Hematopoietic multipotent progenitor cell treated with erythropoietin and hydrocortisone succinate and interleukin-3 and kit ligand, for 17 days (in vitro differentiated cells): ENCODE results near the gene KRTCAP2.
"Not testable (repeated sequence)": the region's sequence is repeated elsewhere in the genome, so short reads cannot be mapped to it uniquely, and the experiment has no call there.

ENCODE experiments used
- DNase-seq: peaks from one replicate; pipeline ENCODE4 v3.0.0-alpha.2; 2015; ENCODE audit warnings: low spot score

The KRTCAP2 gene

GRCh38 chr1:155172732-155173477 is at the start of gene KRTCAP2:
Gene KRTCAP2, minus strand, starts transcription at chr1:155173304. Its CDS starts 80 bp downstream, at chr1:155173224.
- peak; percentile 99 for DNase-seq

GRCh38 chr1:155220211-155220965 is 47.3 kb upstream of the KRTCAP2 start:
- not testable (repeated sequence) for DNase-seq

GRCh38 chr1:155219592-155220031 is 46.5 kb upstream of the KRTCAP2 start:
- no peak for DNase-seq

- peak; percentile 31 for DNase-seq
These were observed 45.9 kb upstream of the KRTCAP2 start for GRCh38 chr1:155218854-155219591.

- DNase-seq: not testable (repeated sequence)
These were observed 41.6 kb upstream of the KRTCAP2 start for GRCh38 chr1:155214702-155215101.

- not testable (repeated sequence) for DNase-seq
These were observed 38.9 kb upstream of the KRTCAP2 start for GRCh38 chr1:155212051-155212440.

- not testable (repeated sequence) for DNase-seq
These were observed 38.4 kb upstream of the KRTCAP2 start for GRCh38 chr1:155211381-155212050.

GRCh38 chr1:155210314-155211104 is 37.4 kb upstream of the KRTCAP2 start:
- DNase-seq: no peak

- DNase-seq: peak; percentile 23
These were observed 36.2 kb upstream of the KRTCAP2 start for GRCh38 chr1:155209312-155209721.

GRCh38 chr1:155208541-155209311 is 35.6 kb upstream of the KRTCAP2 start, which contains the start of gene MTX1:
Gene MTX1, plus strand, starts transcription at chr1:155208695. Its CDS starts 110 bp downstream, at chr1:155208805.
- peak; percentile 86 for DNase-seq

GRCh38 chr1:155207806-155208540 is 34.9 kb upstream of the KRTCAP2 start, which contains the start of gene THBS3:
Gene THBS3, minus strand, starts transcription at chr1:155207897. Its CDS starts 21 bp downstream, at chr1:155207876.
- DNase-seq: no peak

- DNase-seq: peak; percentile 92
These were observed 34.0 kb upstream of the KRTCAP2 start for GRCh38 chr1:155206891-155207805.

GRCh38 chr1:155205969-155206593 is 33.0 kb upstream of the KRTCAP2 start:
- no peak for DNase-seq

GRCh38 chr1:155205035-155205434 is 31.9 kb upstream of the KRTCAP2 start:
- no peak for DNase-seq

- no peak for DNase-seq
These were observed 29.8 kb upstream of the KRTCAP2 start for GRCh38 chr1:155202731-155203515.

GRCh38 chr1:155202198-155202597 is 29.1 kb upstream of the KRTCAP2 start:
- DNase-seq: no peak

- DNase-seq: no peak
These were observed 27.8 kb upstream of the KRTCAP2 start for GRCh38 chr1:155200920-155201319.
